GM19452 (cell line): ENCODE measurements around the gene SGTB.
"Not testable (repeated sequence)": the region's sequence is repeated elsewhere in the genome, so short reads cannot be mapped to it uniquely, and the experiment has no call there.

Source experiments
- ATAC-seq: cut with Tn5 transposase; IDR thresholded peaks from one replicate; pipeline ENCODE4 v1.9.1; 2021; ENCODE audit not compliant: unreplicated experiment

The SGTB gene

DNA sequence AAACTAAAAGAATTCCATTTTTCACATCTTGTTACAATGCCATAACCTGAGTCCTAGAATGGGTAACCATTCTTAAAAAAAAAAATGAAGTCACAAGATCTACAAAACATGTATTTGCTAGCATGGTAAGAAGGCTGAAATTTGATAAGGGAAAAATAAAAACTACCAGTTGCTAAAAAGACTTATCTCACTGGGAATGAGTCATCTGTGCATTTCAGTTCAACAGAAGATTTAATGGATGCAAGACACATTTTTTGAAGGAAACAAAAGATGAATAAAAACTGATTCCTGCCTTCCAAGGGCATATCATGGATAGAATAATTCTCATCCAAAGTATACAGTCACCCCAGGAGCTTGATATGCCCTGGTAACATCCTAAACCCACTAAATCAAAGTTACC is 47.2 kb downstream of the SGTB start:
- no peak for ATAC-seq

- ATAC-seq, result no peak
These were observed 49.1 kb downstream of the SGTB start for GRCh38 chr5:65672796-65673195.

GRCh38 chr5:65668696-65669095 is 53.2 kb downstream of the SGTB start:
- no peak for ATAC-seq

DNA sequence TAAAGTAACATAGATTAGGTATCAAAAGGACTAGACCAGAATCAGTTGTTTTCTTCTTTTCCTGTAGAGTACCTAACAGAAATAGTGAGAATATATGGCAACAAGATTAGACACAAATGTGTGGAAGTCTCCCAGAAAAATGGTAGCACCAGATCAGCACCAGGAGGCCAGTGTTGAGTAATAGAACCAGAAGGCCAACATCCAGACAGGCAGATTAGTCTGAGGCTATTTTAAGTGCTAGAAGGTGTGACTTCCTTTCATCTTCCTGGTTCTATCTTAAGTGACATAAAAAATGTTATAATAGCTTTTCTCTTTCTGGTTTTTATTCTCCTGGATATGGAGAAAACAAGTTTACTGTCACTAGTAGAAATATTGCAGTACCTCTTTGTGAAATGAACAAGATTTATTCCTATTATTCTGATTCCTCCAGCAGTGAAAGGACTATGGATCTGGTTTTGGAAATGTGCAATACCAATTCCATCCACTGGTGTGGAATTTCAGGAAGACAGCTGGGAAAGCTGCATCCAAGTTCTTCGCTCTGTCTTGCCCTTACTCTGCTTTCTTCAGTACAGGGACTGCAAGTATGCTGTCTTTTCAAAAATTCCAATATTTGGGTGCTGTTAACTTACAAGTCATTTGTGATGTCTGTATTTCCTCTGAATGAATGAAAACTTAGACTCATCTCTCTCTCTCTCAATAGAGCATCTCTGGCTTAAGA is 57.9 kb downstream of the SGTB start:
- no peak for ATAC-seq

GRCh38 chr5:65654713-65655112 is 67.2 kb downstream of the SGTB start:
- no peak for ATAC-seq

- ATAC-seq, result no peak
These were observed 70.8 kb downstream of the SGTB start for GRCh38 chr5:65651144-65651543.

GRCh38 chr5:65647941-65648340 is 74.0 kb downstream of the SGTB start:
- ATAC-seq, result no peak

GRCh38 chr5:65646938-65647337 is 75.0 kb downstream of the SGTB start:
- no peak for ATAC-seq

DNA sequence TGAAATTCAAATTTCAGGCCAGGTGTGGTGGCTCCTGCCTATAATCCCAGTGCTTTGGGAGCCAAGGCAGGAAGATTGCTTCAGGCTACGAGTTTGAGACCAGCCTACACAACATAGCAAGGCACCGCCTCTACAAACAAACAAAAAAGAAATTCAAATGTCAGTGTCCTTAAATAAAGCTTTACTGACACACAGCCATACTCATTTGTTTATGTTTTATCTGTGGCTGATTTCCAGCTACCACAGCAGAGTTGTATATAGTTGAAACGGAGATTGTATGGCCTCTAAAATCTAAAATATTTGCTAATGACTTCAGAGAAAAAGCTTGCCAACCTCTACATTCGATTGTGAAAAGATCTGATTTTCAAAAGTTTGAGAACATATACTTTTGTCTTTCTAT is 81.7 kb downstream of the SGTB start:
- ATAC-seq, result no peak

- no peak for ATAC-seq
These were observed 90.9 kb downstream of the SGTB start for GRCh38 chr5:65630981-65631380.

DNA sequence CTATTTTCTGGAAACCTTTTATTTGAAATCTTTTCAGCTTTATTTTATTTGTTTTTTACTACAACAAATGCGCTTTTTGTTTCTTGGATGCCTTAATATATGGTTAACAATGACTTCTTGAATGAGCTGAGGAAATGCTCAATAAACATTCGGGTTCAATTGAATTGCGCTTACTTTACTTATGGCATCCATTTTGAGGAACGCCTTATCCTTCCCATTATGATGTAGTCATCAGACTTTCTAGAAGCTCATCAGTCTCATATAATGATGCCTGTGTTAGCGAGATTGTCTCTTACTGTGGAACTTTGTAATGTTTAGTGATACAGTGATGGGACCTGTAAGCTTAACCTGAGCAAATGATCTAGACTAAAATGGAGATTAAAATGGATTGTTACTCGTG is 96.2 kb downstream of the SGTB start:
- ATAC-seq, result no peak

DNA sequence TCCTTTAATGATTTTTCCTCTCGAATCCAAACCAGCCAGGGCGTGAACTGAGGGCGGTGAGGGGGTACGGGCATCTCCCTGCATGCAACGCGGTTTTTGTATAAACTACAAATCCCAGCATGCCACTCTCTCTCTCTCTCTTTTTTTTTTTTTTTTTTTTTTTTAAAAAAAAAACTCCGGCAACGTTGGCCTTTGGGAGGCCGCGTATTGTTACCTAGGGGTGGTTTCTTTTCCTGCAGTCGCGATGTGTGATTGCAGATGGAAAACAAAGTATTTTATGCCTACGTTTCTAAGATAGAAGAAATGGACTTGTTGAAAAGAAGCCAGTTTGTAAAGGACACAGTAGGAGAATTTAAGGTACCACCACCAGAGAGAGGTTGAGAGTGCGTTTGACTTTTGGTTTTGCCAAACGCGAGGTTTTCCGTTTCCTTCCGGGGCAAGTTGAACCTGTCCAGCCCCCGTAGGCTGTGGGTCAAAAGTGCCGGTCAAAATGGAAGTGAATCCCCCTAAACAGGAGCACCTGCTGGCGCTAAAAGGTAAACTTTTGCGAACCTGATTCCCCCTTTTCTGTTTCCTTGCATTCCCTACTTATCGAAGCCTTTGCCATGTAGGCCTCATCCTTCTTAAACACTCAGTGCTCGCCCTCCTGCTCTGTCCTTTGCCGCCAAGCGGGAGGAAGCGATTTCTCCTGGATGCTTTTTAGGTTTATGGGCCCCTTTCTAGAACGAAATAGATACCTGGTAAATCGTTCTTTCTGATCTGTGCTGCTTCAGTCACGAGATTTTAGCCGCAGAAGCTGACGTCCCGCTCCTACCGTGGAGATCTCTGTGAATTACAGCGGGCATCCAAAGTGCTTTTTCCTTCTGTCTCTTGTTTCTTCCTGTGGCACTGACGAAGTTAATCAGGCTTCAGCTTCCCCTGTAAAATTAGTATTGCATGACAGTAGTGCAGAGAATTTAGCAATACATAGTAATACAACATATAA is 97.0 kb downstream of the SGTB start, which contains the start of the genes SHLD3 and TRAPPC13:
Gene SHLD3, plus strand, starts transcription at position 457 of the 985 bp plus-strand sequence. CDS start 4,561 bp downstream, outside the sequence.
Gene TRAPPC13, plus strand, starts transcription at position 457 of the 985 bp plus-strand sequence. Its CDS starts 34 bp downstream, at position 491.
- peak; percentile 67 for ATAC-seq

GRCh38 chr5:65624025-65624570 is 97.8 kb downstream of the SGTB start, which contains the start of gene TRIM23:
Gene TRIM23 (minus strand): TSS chr5:65624333. CDS start chr5:65624274, 59 bp downstream.
- peak; percentile 94 for ATAC-seq

- ATAC-seq, result no peak
These were observed 98.4 kb downstream of the SGTB start for GRCh38 chr5:65623482-65623881.

- ATAC-seq, result not testable (repeated sequence)
These were observed 99.9 kb downstream of the SGTB start for GRCh38 chr5:65621961-65622360.

GRCh38 chr5:65620021-65620420 is 101.9 kb downstream of the SGTB start:
- ATAC-seq, result no peak
